GM12865 (cell line): ENCODE measurements around the gene TNK2.
"Not testable (repeated sequence)": the region's sequence is repeated elsewhere in the genome, so short reads cannot be mapped to it uniquely, and the experiment has no call there.

ENCODE experiments used
- DNase-seq: peaks from one replicate; pipeline ENCODE4 v3.0.0; 2010; ENCODE audit warnings: low read depth
- H3K4me3 ChIP-seq: 2 replicates; pipeline ENCODE4 v1.5.1; 2011; ENCODE audit warnings: mild to moderate bottlenecking, low read depth, low read length, control low read depth
- CTCF ChIP-seq: IDR thresholded peaks from 2 replicates; pipeline ENCODE4 v1.5.1; 2011; ENCODE audit warnings: low read length, control low read depth, low read depth, inconsistent platforms; ENCODE audit not compliant: insufficient read depth; ENCODE audit errors: missing control alignments

The TNK2 gene

GRCh38 chr3:195820901-195821300, 87.5 kb downstream of the TNK2 start:
- DNase-seq: no peak
- H3K4me3 ChIP-seq: no peak overlapping the region
- TF ChIP-seq CTCF: no peak

- no peak overlapping the region for H3K4me3 ChIP-seq
- TF ChIP-seq CTCF: no peak
- DNase-seq: no peak
These were observed 88.2 kb downstream of the TNK2 start for GRCh38 chr3:195820186-195820585.

GRCh38 chr3:195818301-195818700, 90.0 kb downstream of the TNK2 start:
- no peak overlapping the region for H3K4me3 ChIP-seq
- DNase-seq: no peak
- no peak for TF ChIP-seq CTCF

GRCh38 chr3:195817578-195818135, 90.7 kb downstream of the TNK2 start:
- no peak for TF ChIP-seq CTCF
- no peak for DNase-seq
- H3K4me3 ChIP-seq: no peak overlapping the region

GRCh38 chr3:195816276-195816913, 92.0 kb downstream of the TNK2 start:
- H3K4me3 ChIP-seq, DNase-seq: not testable (repeated sequence)

GRCh38 chr3:195815169-195815771, 93.1 kb downstream of the TNK2 start:
- no peak for DNase-seq
- no peak for TF ChIP-seq CTCF
- H3K4me3 ChIP-seq: no peak overlapping the region

GRCh38 chr3:195813916-195814640, 94.3 kb downstream of the TNK2 start:
- no peak for DNase-seq
- H3K4me3 ChIP-seq: no peak overlapping the region
- no peak for TF ChIP-seq CTCF
